SU-DHL-6 (cell line): ENCODE measurements around the gene GSK3A.

ENCODE experiments used
- H2AFZ ChIP-seq: fragments of 200-600 bp; sonication (generic); 2 replicates; pipeline ENCODE4 v1.6.1; 2014; ENCODE audit warnings: low read depth, mild to moderate bottlenecking, moderate library complexity, mixed read lengths, antibody characterized with exemption, low read length; ENCODE audit not compliant: severe bottlenecking
- H3F3A ChIP-seq: fragments of 200-600 bp; shearing (Covaris generic); 2 replicates; pipeline ENCODE4 v1.6.0; 2016; ENCODE audit warnings: antibody characterized with exemption, mild to moderate bottlenecking; ENCODE audit not compliant: insufficient read depth
- H3K27ac ChIP-seq: fragments of 200-600 bp; sonication (generic); 2 replicates; pipeline ENCODE4 v1.5.1; 2016; ENCODE audit warnings: low read depth, mild to moderate bottlenecking, low read length, moderate library complexity, mixed read lengths
- H3K27me3 ChIP-seq: fragments of 200-600 bp; sonication (generic), shearing (Covaris generic); 2 replicates; pipeline ENCODE4 v1.6.0; 2014; ENCODE audit warnings: mild to moderate bottlenecking, low read length
- H3K36me3 ChIP-seq: fragments of 200-600 bp; sonication (generic); 2 replicates; pipeline ENCODE4 v1.6.1; 2014; ENCODE audit warnings: mild to moderate bottlenecking, low read length, mixed read lengths
- H3K4me2 ChIP-seq: fragments of 300-600, 200-600 bp; shearing (Covaris generic), sonication (generic); 2 replicates; pipeline ENCODE4 v1.6.0; 2014; ENCODE audit warnings: low read length, low read depth, mild to moderate bottlenecking; ENCODE audit not compliant: poor library complexity, severe bottlenecking
- H3K4me3 ChIP-seq: fragments of 200-600 bp; sonication (generic); 2 replicates; pipeline ENCODE4 v1.5.1; 2014; ENCODE audit warnings: antibody characterized with exemption, low read length, mild to moderate bottlenecking, mixed read lengths; ENCODE audit not compliant: insufficient read depth, poor library complexity, severe bottlenecking
- H3K79me2 ChIP-seq: fragments of 200-600 bp; sonication (generic); 2 replicates; pipeline ENCODE4 v1.6.1; 2014; ENCODE audit warnings: mild to moderate bottlenecking, low read length, moderate library complexity; ENCODE audit not compliant: insufficient read depth
- H3K9ac ChIP-seq: fragments of 200-600 bp; sonication (generic); 2 replicates; pipeline ENCODE4 v1.7.0; 2014; ENCODE audit warnings: mild to moderate bottlenecking, low read length
- H3K9me2 ChIP-seq: fragments of 200-600 bp; sonication (generic); replicated peaks from 2 replicates; pipeline ENCODE4 v1.6.1; 2014; ENCODE audit warnings: low read length; ENCODE audit not compliant: insufficient read depth
- H3K9me3 ChIP-seq: fragments of 200-600 bp; sonication (generic); 2 replicates; pipeline ENCODE4 v1.6.1; 2014; ENCODE audit warnings: low read length, mixed read lengths; ENCODE audit not compliant: insufficient read depth
- H4K20me1 ChIP-seq: fragments of 200-600 bp; sonication (generic); 2 replicates; pipeline ENCODE4 v1.6.1; 2014; ENCODE audit warnings: low read depth, mild to moderate bottlenecking, antibody characterized with exemption, low read length, moderate library complexity, mixed read lengths
- CTCF ChIP-seq: fragments of 200-600 bp; sonication (generic); IDR thresholded peaks from one replicate; pipeline ENCODE4 v1.5.1; 2017; ENCODE audit warnings: antibody characterized with exemption, mild to moderate bottlenecking, low read length, moderate library complexity; ENCODE audit not compliant: insufficient read depth, poor library complexity, severe bottlenecking
- EZH2phosphoT487 ChIP-seq: fragments of 200-600 bp; sonication (generic), shearing (Covaris generic); conservative IDR thresholded peaks from 2 replicates; pipeline ENCODE4 v1.6.1; 2018; ENCODE audit warnings: mild to moderate bottlenecking, antibody characterized with exemption, low read length, moderate library complexity, mixed read lengths

GSK3A gene

GRCh38 chr19:42248270-42249148, 6.1 kb upstream of the GSK3A start:
- H3K9me3 ChIP-seq: no peaks in the 10 kb centered on the region
- TF ChIP-seq EZH2phosphoT487 (no peak), CTCF (no peak)
- H3K9ac ChIP-seq: no peak overlapping the region
- H3K27me3 ChIP-seq: no peaks in the 10 kb centered on the region
- peaks cover 19% of the 10 kb centered on the region for H3F3A ChIP-seq
- H4K20me1 ChIP-seq: no peaks in the 10 kb centered on the region
- H3K4me2 ChIP-seq: no peak overlapping the region
- no peak overlapping the region for H2AFZ ChIP-seq
- no peaks in the 10 kb centered on the region for H3K9me2 ChIP-seq
- H3K79me2 ChIP-seq: peaks cover 12% of the 10 kb centered on the region; the same call in 1 of the 2 replicates
- no peak overlapping the region for H3K4me3 ChIP-seq
- H3K27ac ChIP-seq: no peak overlapping the region
- H3K36me3 ChIP-seq: no peaks in the 10 kb centered on the region

- Histone ChIP-seq H3K4me3 (no peak overlapping the region), H4K20me1 (no peaks in the 10 kb centered on the region), H2AFZ (no peak overlapping the region), H3K79me2 (peaks cover 4% of the 10 kb centered on the region; the same call in 1 of the 2 replicates), H3K9me2 (no peaks in the 10 kb centered on the region), H3K9ac (no peak overlapping the region), H3K4me2 (no peak overlapping the region), H3K27ac (no peak overlapping the region), H3K36me3 (no peaks in the 10 kb centered on the region), H3K9me3 (no peaks in the 10 kb centered on the region), H3K27me3 (no peaks in the 10 kb centered on the region), H3F3A (peaks cover 11% of the 10 kb centered on the region)
- TF ChIP-seq EZH2phosphoT487 (no peak), CTCF (no peak)
Measured at GRCh38 chr19:42247640-42248199, 5.3 kb upstream of the GSK3A start.

GRCh38 chr19:42246922-42247639, 4.7 kb upstream of the GSK3A start:
- TF ChIP-seq CTCF (no peak), EZH2phosphoT487 (no peak)
- Histone ChIP-seq H3K4me2 (no peak overlapping the region), H3K9me3 (no peaks in the 10 kb centered on the region), H3F3A (peaks cover 8% of the 10 kb centered on the region), H3K36me3 (no peaks in the 10 kb centered on the region), H3K9ac (no peak overlapping the region), H3K4me3 (no peak overlapping the region), H3K27ac (no peak overlapping the region), H4K20me1 (no peaks in the 10 kb centered on the region), H3K27me3 (no peaks in the 10 kb centered on the region), H3K79me2 (peaks cover under 1% of the 10 kb centered on the region; the same call in 1 of the 2 replicates), H2AFZ (no peak overlapping the region), H3K9me2 (no peaks in the 10 kb centered on the region)
